Osteocyte (in vitro differentiated cells): ENCODE data around the gene MAFG. TPM values are rescaled to one million over a fixed set of nuclear protein-coding genes. Genes with fewer than 3 reads are reported as not detected.
A peak's percentile ranks its signal among the peaks of the same experiment; 100 is the strongest.

ENCODE experiments used
- DNase-seq: peaks from one replicate; pipeline ENCODE4 v3.0.0; 2021; ENCODE audit warnings: mixed read lengths; ENCODE audit not compliant: unreplicated experiment; ENCODE audit errors: extremely low spot score
- H3K27ac Mint-ChIP-seq: one replicate; pipeline ENCODE4 v1.8.0; 2021; ENCODE audit warnings: mild to moderate bottlenecking, mixed read lengths; ENCODE audit not compliant: unreplicated experiment
- H3K27me3 Mint-ChIP-seq: one replicate; pipeline ENCODE4 v1.8.0; 2021; ENCODE audit warnings: mixed read lengths; ENCODE audit not compliant: unreplicated experiment
- H3K36me3 Mint-ChIP-seq: one replicate; pipeline ENCODE4 v1.8.0; 2021; ENCODE audit warnings: mixed read lengths; ENCODE audit not compliant: unreplicated experiment
- H3K4me1 Mint-ChIP-seq: one replicate; pipeline ENCODE4 v1.8.0; 2021; ENCODE audit warnings: mixed read lengths; ENCODE audit not compliant: unreplicated experiment
- H3K4me3 Mint-ChIP-seq: one replicate; pipeline ENCODE4 v1.8.0; 2021; ENCODE audit warnings: mild to moderate bottlenecking, moderate library complexity, mixed read lengths; ENCODE audit not compliant: unreplicated experiment
- H3K9me3 Mint-ChIP-seq: one replicate; pipeline ENCODE4 v1.8.0; 2021; ENCODE audit warnings: mixed read lengths; ENCODE audit not compliant: unreplicated experiment
- total RNA-seq: library from RNA; stranded (reverse); gene quantifications from 2 replicates; pipeline ENCODE4 v1.2.1, GENCODE V29; 2021
- TF ChIP-seq, protein P1 (sequence below): fragments of 200-600 bp; sonication (generic); IDR thresholded peaks from 2 replicates; pipeline ENCODE4 v1.5.0; 2021; ENCODE audit warnings: antibody characterized with exemption, mild to moderate bottlenecking, moderate library complexity

Gene MAFG
- total RNA-seq, 1 donor from 2014 or later = 34.7 TPM

GRCh38 chr17:81930142-81931125 is 2.9 kb upstream of the MAFG start:
- Mint-ChIP-seq H3K36me3 (peaks cover 2% of the 10 kb centered on the region), H3K4me3 (no peak overlapping the region), H3K27me3 (no peaks in the 10 kb centered on the region), H3K4me1 (peaks cover 32% of the 10 kb centered on the region), H3K9me3 (no peaks in the 10 kb centered on the region), H3K27ac (no peak overlapping the region)
- TF ChIP-seq, protein P1, sequence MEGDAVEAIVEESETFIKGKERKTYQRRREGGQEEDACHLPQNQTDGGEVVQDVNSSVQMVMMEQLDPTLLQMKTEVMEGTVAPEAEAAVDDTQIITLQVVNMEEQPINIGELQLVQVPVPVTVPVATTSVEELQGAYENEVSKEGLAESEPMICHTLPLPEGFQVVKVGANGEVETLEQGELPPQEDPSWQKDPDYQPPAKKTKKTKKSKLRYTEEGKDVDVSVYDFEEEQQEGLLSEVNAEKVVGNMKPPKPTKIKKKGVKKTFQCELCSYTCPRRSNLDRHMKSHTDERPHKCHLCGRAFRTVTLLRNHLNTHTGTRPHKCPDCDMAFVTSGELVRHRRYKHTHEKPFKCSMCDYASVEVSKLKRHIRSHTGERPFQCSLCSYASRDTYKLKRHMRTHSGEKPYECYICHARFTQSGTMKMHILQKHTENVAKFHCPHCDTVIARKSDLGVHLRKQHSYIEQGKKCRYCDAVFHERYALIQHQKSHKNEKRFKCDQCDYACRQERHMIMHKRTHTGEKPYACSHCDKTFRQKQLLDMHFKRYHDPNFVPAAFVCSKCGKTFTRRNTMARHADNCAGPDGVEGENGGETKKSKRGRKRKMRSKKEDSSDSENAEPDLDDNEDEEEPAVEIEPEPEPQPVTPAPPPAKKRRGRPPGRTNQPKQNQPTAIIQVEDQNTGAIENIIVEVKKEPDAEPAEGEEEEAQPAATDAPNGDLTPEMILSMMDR = no peak
- DNase-seq = no peak

GRCh38 chr17:81929253-81930141 is 2.0 kb upstream of the MAFG start:
- Mint-ChIP-seq H3K36me3 (peaks cover 2% of the 10 kb centered on the region), H3K9me3 (no peaks in the 10 kb centered on the region), H3K4me1 (peaks cover 37% of the 10 kb centered on the region), H3K4me3 (peak overlapping the region; percentile 51), H3K27me3 (no peaks in the 10 kb centered on the region), H3K27ac (no peak overlapping the region)
- TF ChIP-seq, protein P1 = no peak
- DNase-seq = no peak

DNA sequence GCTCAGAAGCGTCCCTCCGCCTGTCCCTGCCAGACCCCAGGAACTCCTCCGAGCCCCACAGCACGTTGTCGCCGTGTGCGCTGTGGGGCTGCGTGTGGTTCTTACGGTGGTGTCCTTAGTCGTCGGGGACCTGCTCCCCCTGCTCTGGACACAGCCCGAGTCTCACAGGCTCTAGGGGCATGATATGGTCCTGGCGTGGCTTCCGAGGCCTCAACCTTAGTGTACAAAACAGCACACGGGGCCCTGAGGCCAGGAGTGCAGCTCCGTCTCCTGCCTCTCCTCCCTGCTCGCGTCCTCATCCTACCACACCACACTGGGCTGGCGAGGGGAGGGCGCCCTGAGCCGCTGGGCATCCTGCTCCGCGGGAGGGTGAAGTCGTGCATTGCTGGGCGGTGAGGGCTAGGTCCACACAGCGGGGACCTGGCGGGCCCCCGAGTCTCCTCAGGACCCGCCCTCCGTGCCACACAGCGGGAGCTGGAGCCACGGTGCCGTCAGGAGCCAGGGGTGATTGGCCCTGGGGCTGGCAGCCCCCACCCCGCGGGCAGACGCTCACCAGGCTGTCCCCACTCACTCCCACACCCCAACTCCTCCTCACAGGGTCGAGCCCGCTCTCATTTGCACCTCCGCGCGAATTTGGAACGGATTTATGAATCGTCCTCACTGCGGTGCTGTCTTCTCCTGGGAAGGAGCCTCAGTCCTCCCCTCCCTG is 1.2 kb upstream of the MAFG start:
- Mint-ChIP-seq H3K4me1 (peaks cover 44% of the 10 kb centered on the region), H3K4me3 (peak overlapping the region; percentile 65), H3K36me3 (peaks cover under 1% of the 10 kb centered on the region), H3K9me3 (no peaks in the 10 kb centered on the region), H3K27ac (peak overlapping the region; percentile 41), H3K27me3 (no peaks in the 10 kb centered on the region)
- TF ChIP-seq, protein P1 = no peak
- no peak for DNase-seq

DNA sequence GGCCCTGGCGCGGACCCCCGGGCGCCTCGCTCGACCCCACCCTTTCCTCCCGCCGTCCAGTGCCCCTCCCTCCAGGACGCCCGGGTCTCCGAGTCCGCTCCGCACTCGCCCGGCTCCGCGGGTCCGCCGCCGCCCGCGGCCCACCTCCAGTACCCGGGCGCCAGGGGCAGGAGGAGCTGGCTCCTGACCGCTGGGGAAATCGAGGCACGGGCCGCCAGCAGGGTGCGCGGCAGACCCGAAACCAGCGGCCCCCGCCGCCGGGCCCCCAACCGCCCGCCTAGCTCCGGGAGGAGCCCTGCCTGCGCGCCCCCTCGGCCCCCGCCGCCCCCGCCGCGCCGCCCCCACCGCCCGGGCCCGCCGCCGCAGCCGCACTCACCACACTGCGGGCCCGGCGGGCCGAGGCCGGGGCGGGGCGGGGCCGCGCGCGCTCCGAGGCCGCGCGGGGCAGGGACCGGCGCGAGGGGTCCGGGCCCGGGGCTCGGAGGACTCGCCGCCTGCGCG is 333 bp downstream of the MAFG start:
- DNase-seq = no peak
- Mint-ChIP-seq H3K4me3 (no peak overlapping the region), H3K36me3 (peaks cover 2% of the 10 kb centered on the region), H3K27ac (no peak overlapping the region), H3K27me3 (no peaks in the 10 kb centered on the region), H3K4me1 (peaks cover 53% of the 10 kb centered on the region), H3K9me3 (no peaks in the 10 kb centered on the region)
- TF ChIP-seq, protein P1 = no peak
